Measurements from ENCODE around the gene PRRC1. TPM values are rescaled to one million over a fixed set of nuclear protein-coding genes. Genes with fewer than 3 reads are reported as not detected.

Gene PRRC1
- total RNA-seq, 2 donors from 2014 or later = 37.0 to 44.0 TPM

- Histone ChIP-seq H3K27me3 (replicated peaks; ENCODE audit: insufficient read depth) (no peaks in the 10 kb centered on the region), H3K36me3 (no peaks in the 10 kb centered on the region), H3K9me3 (no peaks in the 10 kb centered on the region), H3K4me1 (replicated peaks) (no peaks in the 10 kb centered on the region), H3K27ac (no peak overlapping the region), H3K4me3 (no peak overlapping the region)
- 77% methylated on average over 3 of the region's 3 CpGs for WGBS
- TF ChIP-seq POLR2A (IDR thresholded peaks at IDR 0.05) (no peak), CTCF (IDR thresholded peaks at IDR 0.05) (no peak), POLR2AphosphoS5 (IDR thresholded peaks at IDR 0.05) (no peak)
- no peak for DNase-seq (ENCODE audit: low spot score)
- intact Hi-C loops (cut with DNase I) = no loop called here
Measured at GRCh38 chr5:127582773-127583370, 65.4 kb downstream of the PRRC1 start.

- 85% methylated on average over 1 of the region's 1 CpG for WGBS
- no peaks in the 10 kb centered on the region for H3K36me3 ChIP-seq
- H3K27ac ChIP-seq = no peak overlapping the region
- H3K9me3 ChIP-seq = no peaks in the 10 kb centered on the region
- no peaks in the 10 kb centered on the region for H3K4me1 ChIP-seq (replicated peaks)
- no peak for DNase-seq (ENCODE audit: low spot score)
- intact Hi-C loops (cut with DNase I) = no loop called here
- TF ChIP-seq POLR2AphosphoS5 (IDR thresholded peaks at IDR 0.05) (no peak), POLR2A (IDR thresholded peaks at IDR 0.05) (no peak), CTCF (IDR thresholded peaks at IDR 0.05) (no peak)
- no peak overlapping the region for H3K4me3 ChIP-seq
- H3K27me3 ChIP-seq (replicated peaks; ENCODE audit: insufficient read depth) = no peaks in the 10 kb centered on the region
Measured at GRCh38 chr5:127583866-127584265, 66.4 kb downstream of the PRRC1 start.

- Histone ChIP-seq H3K9me3 (no peaks in the 10 kb centered on the region), H3K36me3 (no peaks in the 10 kb centered on the region), H3K27me3 (replicated peaks; ENCODE audit: insufficient read depth) (no peaks in the 10 kb centered on the region), H3K27ac (no peak overlapping the region), H3K4me1 (replicated peaks) (no peaks in the 10 kb centered on the region), H3K4me3 (no peak overlapping the region)
- DNase-seq (ENCODE audit: low spot score) = no peak
- TF ChIP-seq POLR2AphosphoS5 (IDR thresholded peaks at IDR 0.05) (no peak), POLR2A (IDR thresholded peaks at IDR 0.05) (no peak)
- 80% methylated on average over 3 of the region's 3 CpGs for WGBS
- intact Hi-C loops (cut with DNase I) = no loop called here
Measured at GRCh38 chr5:127585661-127586060, 68.2 kb downstream of the PRRC1 start.

- no peaks in the 10 kb centered on the region for H3K27me3 ChIP-seq (replicated peaks; ENCODE audit: insufficient read depth)
- no peaks in the 10 kb centered on the region for H3K36me3 ChIP-seq
- H3K4me3 ChIP-seq = no peak overlapping the region
- no peaks in the 10 kb centered on the region for H3K4me1 ChIP-seq (replicated peaks)
- no peaks in the 10 kb centered on the region for H3K9me3 ChIP-seq
- DNase-seq (ENCODE audit: low spot score) = no peak
- intact Hi-C loops (cut with DNase I) = no loop called here
- 71% methylated on average over 5 of the region's 5 CpGs for WGBS
- no peak for TF ChIP-seq POLR2A (IDR thresholded peaks at IDR 0.05)
- no peak for TF ChIP-seq CTCF (IDR thresholded peaks at IDR 0.05)
- no peak for TF ChIP-seq POLR2AphosphoS5 (IDR thresholded peaks at IDR 0.05)
- H3K27ac ChIP-seq = no peak overlapping the region
Measured at GRCh38 chr5:127586066-127586770, 68.8 kb downstream of the PRRC1 start.

GRCh38 chr5:127586811-127587210 is 69.4 kb downstream of the PRRC1 start:
- intact Hi-C loops (cut with DNase I) = no loop called here
- TF ChIP-seq POLR2A (IDR thresholded peaks at IDR 0.05) (no peak), CTCF (IDR thresholded peaks at IDR 0.05) (no peak), POLR2AphosphoS5 (IDR thresholded peaks at IDR 0.05) (no peak)
- Histone ChIP-seq H3K27me3 (replicated peaks; ENCODE audit: insufficient read depth) (no peaks in the 10 kb centered on the region), H3K36me3 (no peaks in the 10 kb centered on the region), H3K4me1 (replicated peaks) (no peaks in the 10 kb centered on the region), H3K27ac (no peak overlapping the region), H3K9me3 (no peaks in the 10 kb centered on the region), H3K4me3 (no peak overlapping the region)
- no peak for DNase-seq (ENCODE audit: low spot score)

Measured in prostate gland (tissue), 2 donors.